NB4 (cell line): ENCODE data around the gene STC2.

Experiments
- DNase-seq: peaks from one replicate; pipeline ENCODE4 v3.0.0; 2010; ENCODE audit warnings: low read depth
- H3K4me3 ChIP-seq: one replicate; pipeline ENCODE4 v1.5.1; 2011; ENCODE audit warnings: mild to moderate bottlenecking, low read depth, low read length, moderate library complexity
- CTCF ChIP-seq: IDR thresholded peaks from one replicate; pipeline ENCODE4 v1.5.1; 2012; ENCODE audit warnings: low read depth, low read length
- MYC ChIP-seq: IDR thresholded peaks from 2 replicates; pipeline ENCODE4 v1.6.1; 2011; ENCODE audit warnings: low read depth, low read length
- POLR2A ChIP-seq: IDR thresholded peaks from 2 replicates; pipeline ENCODE4 v1.6.1; 2011; ENCODE audit warnings: mild to moderate bottlenecking; ENCODE audit not compliant: insufficient read length; ENCODE audit errors: extremely low read depth
- TF ChIP-seq, protein P1 (sequence below): IDR thresholded peaks from 2 replicates; pipeline ENCODE4 v1.6.1; 2011; ENCODE audit warnings: low read depth, low read length

STC2 gene

GRCh38 chr5:173279166-173279565 lies 49.0 kb downstream of the STC2 start:
- H3K4me3 ChIP-seq: no peak overlapping the region
- no peak for TF ChIP-seq POLR2A
- TF ChIP-seq CTCF: no peak
- TF ChIP-seq, protein P1, sequence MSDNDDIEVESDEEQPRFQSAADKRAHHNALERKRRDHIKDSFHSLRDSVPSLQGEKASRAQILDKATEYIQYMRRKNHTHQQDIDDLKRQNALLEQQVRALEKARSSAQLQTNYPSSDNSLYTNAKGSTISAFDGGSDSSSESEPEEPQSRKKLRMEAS: no peak
- no peak for TF ChIP-seq MYC
- no peak for DNase-seq

DNA sequence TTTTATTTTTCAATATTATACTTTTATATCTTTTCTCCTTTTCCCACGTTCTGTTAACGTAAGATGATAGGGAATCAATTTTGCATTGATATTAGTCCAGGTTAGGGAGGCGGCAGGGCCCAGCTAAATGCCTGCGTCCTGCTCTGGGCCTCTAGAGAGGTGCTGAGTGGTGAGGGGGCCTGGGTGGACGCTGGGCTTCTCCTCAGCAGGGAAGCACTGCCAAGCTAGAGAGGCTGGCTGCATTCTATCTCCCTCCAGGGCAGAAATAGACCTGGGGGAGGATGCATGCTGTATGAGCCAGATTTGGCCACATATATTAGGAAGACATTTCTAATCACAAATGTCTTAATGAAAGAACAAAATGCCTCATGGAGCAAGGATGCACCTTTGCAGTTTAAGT lies 49.6 kb downstream of the STC2 start:
- H3K4me3 ChIP-seq: no peak overlapping the region
- TF ChIP-seq, protein P1: no peak
- no peak for TF ChIP-seq POLR2A
- no peak for TF ChIP-seq MYC
- TF ChIP-seq CTCF: no peak

DNA sequence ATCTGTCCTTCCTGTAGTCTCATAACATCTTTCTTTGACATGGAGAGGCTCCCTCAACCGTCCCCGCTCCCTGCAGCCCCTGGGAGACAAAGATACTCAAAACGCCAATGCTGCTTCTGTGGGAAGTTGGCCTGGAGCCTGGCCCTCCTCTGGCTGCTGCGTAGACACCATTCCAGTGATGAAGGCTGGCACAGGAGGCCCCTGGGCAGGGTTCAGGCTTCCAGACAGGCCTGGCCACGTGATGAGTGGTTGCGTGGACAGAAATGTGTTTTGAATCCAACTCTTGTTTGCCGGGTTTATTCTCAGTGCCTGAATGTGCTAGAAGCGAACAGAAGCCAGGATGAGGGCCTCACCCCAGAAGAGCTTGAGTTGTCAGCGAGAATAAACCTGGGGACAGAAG lies 50.0 kb downstream of the STC2 start:
- TF ChIP-seq CTCF: no peak
- no peak for TF ChIP-seq MYC
- TF ChIP-seq, protein P1: no peak
- no peak for TF ChIP-seq POLR2A
- DNase-seq: no peak

More for the DNA sequence above, 49.6 kb downstream of the STC2 start:
- DNase-seq: no peak

DNA sequence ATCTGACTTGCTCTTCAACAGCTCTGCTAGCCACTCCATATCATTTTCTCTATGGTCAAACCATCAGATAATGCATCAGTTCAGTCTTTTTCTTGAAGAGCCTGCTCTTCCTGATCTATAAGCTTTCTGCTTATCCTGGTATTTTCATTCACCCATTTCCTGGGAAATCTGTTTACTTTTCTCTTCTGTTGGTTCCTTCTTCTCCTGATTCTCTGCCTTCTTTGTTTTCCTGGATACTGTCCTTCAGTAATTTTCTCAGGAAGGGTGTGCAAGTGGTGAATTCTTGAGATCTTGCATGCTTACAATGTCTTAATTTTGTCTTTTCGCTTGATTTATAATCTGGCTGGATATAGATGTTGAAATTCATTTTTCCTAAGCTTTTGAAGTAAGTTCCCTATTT lies 53.4 kb downstream of the STC2 start:
- TF ChIP-seq MYC: no peak
- no peak for TF ChIP-seq POLR2A
- no peak for TF ChIP-seq CTCF
- TF ChIP-seq, protein P1: no peak
- DNase-seq: no peak
- H3K4me3 ChIP-seq: no peak overlapping the region

More for the DNA sequence above, 50.0 kb downstream of the STC2 start:
- H3K4me3 ChIP-seq: no peak overlapping the region

- no peak overlapping the region for H3K4me3 ChIP-seq
- no peak for DNase-seq
- TF ChIP-seq POLR2A: no peak
- no peak for TF ChIP-seq MYC
- no peak for TF ChIP-seq CTCF
- TF ChIP-seq, protein P1: no peak
Observed at GRCh38 chr5:173271419-173271818, 56.8 kb downstream of the STC2 start.

- H3K4me3 ChIP-seq: no peak overlapping the region
- TF ChIP-seq POLR2A: no peak
- TF ChIP-seq MYC: no peak
- TF ChIP-seq, protein P1: no peak
- TF ChIP-seq CTCF: no peak
- DNase-seq: no peak
Observed at GRCh38 chr5:173268750-173269432, 59.3 kb downstream of the STC2 start.
